ENCODE data around the gene FRMD1.

The FRMD1 gene

DNA sequence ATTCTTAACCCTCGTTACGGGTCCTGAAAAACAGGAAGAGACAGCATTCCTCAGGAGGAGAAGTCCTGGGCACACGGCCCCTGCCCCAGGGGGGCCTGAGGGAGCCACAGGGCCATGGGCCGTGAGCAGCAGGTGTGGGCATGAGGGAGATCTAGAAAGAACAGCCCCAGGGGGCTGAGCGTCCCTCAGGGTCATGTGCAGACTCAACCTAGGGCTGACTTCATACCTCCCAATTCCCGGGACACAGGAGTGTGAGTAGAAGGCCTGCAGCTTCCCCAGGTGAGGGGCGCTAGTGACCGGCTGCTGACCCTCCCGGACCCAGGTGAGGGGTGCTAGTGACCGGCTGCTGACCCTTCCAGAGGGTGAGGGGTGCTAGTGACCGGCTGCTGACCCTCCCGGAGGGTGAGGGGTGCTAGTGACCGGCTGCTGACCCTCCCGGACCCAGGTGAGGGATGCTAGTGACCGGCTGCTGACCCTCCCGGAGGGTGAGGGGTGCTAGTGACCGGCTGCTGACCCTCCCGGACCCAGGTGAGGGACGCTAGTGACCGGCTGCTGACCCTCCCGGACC, 35.1 kb downstream of the FRMD1 start:
- FAIRE-seq (no peak), DNase-seq (ENCODE audit: low spot score) (no peak)

DNA sequence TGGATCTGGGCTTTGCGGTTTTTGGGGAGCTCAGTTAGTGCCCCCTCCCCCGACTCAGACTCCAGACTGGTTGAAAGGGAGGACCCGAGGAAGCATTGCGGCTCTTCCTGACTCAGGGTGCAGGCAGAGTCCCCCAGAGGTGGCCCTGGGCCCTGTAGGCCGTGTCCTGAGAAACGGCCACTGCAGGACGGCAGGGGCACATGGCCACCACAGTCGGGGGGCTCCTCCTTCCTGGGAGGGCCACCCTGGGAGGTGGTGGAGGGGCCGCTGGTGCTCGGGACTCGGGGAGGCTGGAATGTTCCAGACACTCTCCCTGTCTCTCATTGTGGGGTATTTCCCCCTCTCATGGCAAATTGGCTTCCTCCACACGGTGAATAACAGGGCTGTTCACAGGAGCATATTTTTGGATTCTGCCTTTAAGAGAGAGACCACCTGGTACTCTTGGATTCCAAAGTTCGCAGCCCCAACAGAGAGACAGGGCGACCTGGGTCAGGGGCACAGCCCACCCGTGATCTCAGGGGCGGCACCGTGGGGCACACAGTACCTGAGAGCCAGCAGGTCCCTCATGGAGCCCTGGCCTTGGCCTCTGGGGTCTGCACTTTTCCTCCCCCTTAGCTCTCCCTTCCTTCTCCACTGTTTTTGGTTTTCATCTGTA, 35.7 kb downstream of the FRMD1 start:
- no peak for DNase-seq (ENCODE audit: low spot score)
- FAIRE-seq: no peak

DNA sequence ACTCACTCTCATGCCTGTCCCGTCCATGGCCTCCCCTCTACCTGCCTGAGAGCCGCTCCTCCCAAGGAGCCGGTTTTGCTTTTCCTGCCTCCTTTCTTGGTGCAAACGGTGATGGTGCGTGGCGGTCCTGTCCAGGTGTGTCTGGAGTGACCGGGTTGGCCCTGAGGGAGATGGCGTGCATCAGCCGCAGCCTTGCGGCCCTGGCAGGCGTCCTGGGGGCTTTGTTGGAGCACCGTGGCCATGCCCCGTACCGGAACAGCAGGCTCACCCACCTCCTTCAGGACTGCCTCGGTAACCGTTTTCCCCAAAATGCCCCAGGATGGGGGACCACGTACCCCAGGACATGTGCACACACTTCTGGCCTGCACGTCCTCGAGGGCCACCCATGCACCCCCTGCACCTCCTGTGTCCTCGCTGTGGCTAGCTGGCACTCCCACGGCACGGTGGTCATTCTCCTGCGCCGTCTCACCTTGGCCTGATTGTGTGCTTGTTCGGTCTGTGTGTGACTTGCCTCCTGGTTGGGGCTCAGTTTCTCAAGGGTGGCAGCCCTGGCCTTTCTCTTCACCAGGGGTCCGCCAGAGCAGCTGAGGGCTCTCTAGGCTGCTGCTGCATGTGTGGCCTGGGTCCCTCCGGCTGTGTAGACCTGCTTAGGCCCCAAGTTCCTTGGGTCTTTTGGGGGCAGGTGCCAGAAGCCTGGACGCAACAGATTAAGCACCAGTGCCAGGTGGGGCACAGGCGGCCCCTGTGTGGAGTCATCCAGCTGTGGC, 36.4 kb downstream of the FRMD1 start:
- FAIRE-seq (no peak), DNase-seq (ENCODE audit: low spot score) (no peak)

DNA sequence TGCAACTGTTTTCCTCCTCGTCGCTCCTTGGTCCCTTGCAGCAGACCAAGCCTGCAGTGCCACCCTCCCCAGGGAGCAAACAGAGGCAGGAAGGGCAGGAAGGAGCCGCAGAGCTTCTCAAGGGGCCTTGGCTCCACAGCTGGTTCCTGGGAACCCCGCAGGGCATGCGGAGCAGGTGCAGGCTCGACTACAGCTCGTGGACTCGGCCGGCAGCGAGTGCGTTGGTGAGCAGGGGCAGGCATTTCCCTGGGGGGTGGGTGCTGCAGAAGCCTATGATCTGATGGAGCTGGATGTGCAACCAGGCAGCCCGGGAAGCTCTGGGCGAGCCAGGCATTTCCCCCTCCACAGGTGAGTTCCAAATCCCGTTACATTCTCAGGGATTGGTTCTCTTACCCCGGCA, 37.1 kb downstream of the FRMD1 start:
- DNase-seq (ENCODE audit: low spot score) (no peak), FAIRE-seq (no peak)

DNA sequence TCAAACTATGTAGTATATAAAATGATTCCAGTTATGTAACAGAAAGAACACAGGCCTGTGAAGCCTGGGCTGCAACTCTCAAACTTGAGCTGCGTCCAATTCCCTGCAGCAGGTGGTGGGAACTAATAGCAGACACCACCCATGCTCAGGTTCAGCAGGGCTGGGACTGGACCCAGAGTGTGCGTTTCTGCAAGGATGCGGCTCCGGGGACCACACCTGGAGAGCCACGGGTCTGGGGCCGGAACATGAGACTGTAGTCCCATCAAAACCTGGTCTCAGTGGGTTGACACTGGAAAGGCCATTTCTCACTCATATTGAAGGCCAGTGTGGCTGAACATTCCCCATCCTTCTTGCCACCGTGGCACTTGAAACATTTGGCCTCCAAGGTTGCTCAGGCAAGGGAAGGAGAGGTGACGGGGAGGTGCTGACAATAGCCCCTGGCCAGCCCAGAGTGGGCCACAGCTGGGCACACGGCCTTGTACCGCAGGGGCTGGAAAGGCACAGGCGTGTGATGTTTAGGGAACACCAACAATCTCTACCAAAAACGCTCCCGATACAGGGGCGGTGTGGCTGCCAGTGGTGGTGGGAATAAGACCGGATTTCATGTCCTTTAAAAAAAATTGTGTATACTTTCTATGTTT, 38.0 kb downstream of the FRMD1 start:
- FAIRE-seq: no peak
- no peak for DNase-seq (ENCODE audit: low spot score)

DNA sequence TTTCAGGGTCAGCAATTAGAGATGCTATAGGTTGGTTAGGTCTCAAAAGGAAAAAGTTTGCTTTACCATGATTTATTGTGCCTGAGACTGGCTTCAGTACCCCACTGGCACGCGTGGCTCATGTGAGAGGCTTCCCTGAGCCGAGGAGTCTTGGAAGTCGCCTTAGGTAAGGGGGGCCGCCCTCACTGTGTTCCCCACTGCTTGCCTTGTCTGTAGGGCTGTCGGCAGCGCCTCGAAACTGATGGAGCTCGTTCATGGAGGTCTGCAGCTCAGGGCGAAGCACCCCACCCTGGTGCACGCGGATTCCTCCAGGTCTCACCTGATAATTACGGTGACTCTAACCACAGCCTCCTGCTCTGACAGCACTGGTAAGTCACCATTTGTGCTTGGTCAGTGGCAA, 39.2 kb downstream of the FRMD1 start:
- DNase-seq (ENCODE audit: low spot score) (no peak), FAIRE-seq (no peak)

DNA sequence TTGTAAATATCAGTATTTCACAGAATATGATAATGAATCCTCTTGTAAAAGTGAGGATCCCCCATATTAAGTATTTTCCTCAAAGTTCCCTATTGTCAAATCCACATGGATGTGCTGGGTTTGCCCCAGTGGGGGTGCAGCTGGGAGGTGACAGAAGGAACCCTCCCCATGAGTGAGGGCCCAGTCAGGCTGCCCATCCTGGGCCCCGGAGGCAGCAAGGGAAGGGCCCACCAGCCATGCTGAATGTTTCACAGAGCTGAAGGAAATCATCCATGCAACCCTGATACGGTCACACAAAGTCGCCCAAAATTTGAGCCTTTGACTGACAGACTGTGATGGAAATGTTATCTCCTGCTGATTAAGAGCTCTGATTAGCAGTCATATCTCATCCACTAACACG, 39.7 kb downstream of the FRMD1 start:
- DNase-seq (ENCODE audit: low spot score): no peak
- FAIRE-seq: no peak

DNA sequence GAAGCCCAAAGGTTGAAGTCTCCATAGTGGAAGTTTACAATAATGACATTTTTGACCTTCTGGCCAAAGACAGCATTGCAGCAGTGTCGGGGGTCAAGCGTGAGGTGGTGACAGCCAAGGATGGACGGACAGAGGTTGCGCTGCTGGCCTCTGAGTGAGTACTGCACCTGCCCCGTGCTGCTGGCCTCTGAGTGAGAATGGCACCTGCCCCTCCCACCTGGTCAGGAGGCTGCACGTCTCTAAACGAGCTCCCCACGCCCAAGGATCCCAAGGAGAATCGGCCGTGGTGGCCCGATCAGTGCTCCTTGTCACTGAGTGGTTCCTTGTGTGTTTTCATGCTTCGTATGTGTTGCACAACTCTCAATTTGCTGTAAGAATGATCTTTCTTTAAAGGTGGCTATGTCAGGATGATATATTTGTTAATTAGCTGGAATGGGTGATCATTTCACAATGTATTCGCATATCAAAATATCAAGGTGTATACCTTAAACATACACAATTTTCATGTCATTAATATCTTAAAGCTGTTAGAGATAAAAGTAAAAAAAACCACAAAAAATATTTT, 40.4 kb downstream of the FRMD1 start:
- no peak for FAIRE-seq

DNA sequence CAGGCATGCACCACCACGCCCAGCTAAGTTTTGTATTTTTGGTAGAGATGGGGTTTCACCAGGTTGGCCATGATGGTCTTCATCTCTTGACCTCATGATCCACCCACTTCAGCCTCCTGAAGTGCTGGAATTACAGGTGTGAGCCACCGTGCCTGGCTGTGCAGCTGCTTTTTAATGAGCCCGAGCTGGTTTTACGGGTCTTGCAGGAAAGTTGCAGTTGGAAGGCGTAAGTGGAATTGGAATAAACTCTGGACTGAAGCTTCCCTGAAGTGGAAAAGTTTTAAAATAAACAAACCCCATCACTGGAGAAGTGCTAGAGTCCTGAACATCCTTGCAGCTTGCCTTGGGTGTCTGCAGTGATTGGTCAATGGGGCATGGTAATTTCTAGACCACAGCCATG, 41.2 kb downstream of the FRMD1 start:
- FAIRE-seq: no peak

More for the DNA sequence above, 40.4 kb downstream of the FRMD1 start:
- no peak for DNase-seq (ENCODE audit: low spot score)

DNA sequence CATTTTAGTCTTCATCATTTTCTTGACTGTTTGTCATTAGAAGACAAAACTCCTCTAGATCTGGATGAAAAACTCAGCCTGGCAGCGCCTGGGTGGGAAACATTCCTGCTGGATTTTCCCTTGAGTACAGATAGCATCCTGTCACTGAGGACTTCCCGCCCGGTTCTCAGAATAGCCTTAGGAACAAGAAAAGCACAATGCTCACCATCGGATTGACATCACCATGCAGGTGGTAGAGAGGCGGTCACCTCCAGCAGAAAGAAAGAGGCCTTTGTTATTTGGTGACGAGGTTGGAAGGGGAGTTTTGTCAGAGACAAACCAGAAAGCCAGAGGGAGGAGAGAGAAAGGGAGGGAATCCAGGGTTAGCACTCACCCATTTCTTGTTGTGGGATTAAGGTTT, 41.8 kb downstream of the FRMD1 start:
- DNase-seq (ENCODE audit: low spot score): peak; percentile 62
- no peak for FAIRE-seq

More for the DNA sequence above, 41.2 kb downstream of the FRMD1 start:
- no peak for DNase-seq (ENCODE audit: low spot score)

DNA sequence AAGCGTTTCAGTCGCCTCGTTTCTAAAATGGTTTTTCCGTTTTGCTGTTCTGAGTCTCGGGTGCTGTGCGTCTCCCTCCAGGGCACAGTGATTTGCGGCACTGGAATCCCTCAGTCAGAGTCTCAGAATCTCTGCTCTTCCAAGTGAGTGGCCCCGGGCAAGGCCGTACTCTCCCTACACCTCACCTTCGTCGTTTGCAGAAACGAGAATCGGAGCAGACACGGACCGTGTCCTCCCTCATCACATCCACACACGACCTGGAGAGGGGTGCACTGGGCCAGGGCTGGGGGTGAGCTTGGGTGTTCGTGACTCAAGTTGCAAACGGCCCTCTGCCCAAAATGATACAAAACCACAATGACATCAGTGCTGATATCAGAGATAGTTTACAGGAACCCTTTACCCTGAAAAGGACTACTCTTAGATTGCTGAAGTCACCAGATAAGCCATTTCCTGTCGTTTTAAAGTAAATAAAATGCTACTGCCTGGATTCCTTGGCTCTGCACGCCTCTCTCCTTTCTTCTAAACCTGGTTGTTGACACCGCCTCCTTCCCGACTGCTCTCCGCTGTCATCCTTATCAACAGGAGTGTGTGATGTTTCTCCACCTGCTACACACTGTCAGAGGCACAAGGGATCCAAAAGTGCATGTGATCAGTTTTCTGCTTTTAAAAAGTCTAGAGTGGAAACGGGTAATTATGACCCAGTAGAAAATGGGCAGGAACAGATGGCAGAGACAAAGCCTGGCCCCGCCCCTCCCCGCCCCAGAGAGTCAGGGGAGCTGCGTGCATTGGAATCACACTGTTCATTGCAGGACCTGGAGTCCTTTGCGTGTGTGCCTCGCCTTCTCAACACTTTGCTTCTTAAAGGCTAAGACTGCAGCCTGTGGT, 43.1 kb downstream of the FRMD1 start:
- DNase-seq (ENCODE audit: low spot score) (peak; percentile 55), FAIRE-seq (peak; percentile 76)

DNA sequence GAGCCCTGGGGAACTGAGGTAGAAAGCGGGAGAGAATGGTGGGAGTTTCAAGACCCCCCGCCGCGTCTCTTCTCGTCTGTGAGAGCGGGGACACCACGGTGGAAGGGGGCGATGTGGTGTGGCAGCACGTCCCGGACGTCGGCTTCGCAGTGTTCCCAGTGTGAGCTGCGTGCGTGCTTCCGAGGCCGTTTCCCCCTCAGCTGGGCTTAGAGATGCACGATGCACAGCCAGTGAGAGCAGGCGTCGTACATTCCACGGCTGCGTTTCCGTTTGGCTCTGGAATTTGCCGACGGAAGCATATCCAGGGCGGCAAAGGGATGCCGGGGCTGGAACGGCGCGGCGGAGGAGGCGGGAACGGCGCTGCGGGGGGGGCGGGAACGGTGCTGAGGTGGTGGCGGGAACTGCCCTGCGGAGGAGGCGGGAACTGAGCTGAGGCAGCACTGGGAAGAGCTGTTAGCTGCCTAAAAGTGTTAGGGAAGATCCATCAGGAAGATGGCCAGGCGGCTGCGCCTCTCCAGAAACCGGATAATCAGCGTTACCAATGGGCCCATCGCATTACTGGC, 43.8 kb downstream of the FRMD1 start:
- DNase-seq (ENCODE audit: low spot score) (peak; percentile 75), FAIRE-seq (peak; percentile 9)

DNA sequence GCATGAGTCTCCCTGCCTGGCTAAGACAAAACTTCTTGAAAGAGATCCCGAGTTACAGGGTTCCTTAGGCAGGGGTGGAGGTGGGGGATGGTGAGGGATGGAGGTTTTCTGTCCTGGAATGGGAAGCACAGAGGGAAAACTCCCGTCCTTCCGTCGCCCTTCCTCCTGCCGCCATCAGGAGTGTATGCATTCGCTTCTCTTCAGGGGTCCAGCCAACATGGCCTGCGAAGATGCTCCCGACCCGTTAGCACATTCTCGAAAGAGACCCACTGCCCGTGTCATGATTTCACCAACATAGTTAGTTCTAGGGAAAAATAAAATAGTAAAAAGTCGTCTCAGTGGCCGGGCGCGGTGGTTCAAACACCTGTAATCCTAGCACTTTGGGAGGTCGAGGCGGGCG, 44.5 kb downstream of the FRMD1 start:
- FAIRE-seq: no peak
- no peak for DNase-seq (ENCODE audit: low spot score)

DNA sequence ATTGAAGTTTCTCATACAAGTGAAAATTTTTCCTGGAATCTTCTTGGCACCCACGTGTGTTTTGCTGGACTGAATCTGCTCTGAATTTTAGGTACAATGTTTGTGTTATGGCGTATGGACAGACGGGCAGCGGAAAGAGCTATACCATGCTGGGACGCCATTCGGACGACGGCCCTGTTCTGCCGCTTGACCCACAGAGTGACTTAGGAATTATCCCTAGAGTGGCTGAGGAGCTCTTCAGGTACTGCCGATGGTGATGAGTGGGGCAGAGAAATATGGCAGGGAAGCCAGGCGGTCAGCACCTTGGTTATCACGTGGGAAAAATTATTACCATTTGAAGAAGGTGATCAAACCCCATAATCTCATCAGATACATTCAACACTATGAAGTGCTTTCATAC, 45.2 kb downstream of the FRMD1 start:
- FAIRE-seq (no peak), DNase-seq (ENCODE audit: low spot score) (no peak)

DNA sequence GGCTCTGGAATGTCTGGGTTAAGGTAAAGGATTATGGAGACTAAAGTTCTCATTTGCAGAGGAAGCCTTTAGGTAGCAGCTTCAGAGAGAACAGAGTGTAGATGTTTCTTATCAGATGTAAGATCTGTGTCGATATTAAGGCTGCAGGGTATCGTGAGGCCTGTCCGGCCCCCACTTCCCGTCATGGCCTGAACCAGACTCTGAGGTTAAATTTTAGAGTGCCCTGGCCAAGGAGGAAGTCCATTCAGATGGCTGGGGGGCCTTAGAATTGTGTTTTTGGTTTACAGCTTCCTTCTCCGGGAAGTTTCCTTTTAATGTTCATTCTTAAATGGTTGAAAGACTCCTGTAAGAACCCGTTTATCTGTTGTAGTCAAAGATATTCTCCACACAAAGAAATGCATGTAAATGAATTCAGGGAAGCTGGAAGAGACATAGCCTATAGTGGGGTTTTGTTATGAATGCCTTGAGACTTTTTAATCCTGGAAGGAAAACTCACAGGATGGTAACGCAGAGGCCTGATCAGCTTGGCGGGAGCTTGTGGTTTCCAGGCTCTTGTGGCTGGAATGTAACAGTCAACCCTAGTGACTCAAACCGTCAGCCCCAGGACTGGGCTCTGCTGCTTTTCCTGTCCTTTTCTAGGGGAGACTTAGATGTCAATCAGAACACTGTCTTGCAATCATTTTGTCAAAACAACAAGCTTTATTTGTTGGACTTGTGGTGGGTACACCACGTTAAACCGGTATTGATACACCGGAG, 46.8 kb downstream of the FRMD1 start:
- DNase-seq (ENCODE audit: low spot score): peak; percentile 77
- no peak for FAIRE-seq

DNA sequence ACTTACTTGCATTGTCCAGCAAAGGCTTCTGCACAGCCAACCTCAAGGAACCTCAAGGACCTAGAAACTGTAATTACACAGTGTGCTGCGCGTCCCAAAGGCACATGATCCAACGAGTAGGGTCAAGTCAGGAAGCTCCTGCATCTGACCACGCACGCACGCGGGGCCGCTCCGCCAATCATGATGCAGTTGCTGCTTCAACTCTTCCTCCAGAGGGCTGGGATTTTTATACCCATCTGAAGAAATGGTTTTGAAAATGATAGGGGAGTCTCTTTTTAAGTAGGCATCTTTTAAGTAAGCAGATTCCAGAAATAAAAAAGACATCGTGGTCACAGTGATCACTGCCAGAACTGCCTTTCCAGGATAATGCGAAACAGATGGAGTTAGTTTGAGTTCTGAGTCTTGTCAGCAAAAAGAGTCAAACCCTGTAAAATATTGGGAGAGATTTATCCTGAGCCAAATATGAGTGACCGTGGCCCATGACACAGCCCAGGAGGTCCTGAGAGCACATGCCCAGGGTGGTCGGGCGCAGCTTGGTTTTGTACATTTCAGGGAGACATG, 47.5 kb downstream of the FRMD1 start:
- DNase-seq (ENCODE audit: low spot score) (no peak), FAIRE-seq (peak; percentile 32)

DNA sequence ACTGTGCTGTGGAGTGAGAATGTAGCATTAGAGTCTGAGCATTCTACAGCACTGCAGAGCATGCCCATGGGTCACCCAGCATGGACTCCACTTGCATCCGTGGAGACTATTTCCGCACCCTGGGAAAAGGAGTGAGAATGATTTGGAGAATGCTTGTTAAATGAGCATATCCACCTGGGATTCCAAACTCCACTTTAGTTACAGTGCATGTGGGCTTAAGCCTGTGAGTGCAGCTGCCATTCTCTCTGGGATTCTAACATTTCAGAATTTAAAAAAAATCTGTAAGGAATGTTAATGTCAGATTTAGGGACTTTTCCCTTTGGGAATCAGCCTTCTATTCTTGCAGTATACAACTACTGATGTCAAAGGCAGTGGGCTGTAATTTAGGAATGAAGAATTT, 48.1 kb downstream of the FRMD1 start:
- FAIRE-seq (no peak), DNase-seq (ENCODE audit: low spot score) (no peak)

DNA sequence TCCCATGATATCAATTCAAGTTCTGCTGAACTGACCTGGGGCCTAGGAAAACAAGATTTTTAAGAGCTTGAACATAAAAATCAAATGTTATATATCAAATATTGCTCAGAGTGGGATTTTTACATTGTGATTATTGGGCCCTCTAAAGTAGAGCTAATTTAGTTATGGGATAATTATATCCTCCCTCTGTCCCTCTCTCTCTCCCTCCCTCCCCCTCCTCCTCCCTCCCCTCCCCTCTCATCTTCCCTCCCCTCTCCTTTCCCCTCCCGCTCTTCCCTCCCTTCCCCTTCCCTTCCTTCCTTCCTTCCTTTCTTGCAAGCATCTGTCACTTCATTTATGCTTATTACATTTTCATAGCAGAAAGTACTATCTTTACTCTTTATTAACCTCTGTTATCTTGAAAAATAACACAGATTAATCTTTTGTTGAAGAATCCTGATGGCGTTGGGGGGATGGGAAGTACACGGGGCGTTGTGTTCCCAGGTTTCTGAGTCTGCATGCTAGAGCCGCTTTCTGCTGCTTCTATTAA, 48.7 kb downstream of the FRMD1 start:
- FAIRE-seq: no peak
- no peak for DNase-seq (ENCODE audit: low spot score)
